ENCODE results near the gene RBL2.

DNA sequence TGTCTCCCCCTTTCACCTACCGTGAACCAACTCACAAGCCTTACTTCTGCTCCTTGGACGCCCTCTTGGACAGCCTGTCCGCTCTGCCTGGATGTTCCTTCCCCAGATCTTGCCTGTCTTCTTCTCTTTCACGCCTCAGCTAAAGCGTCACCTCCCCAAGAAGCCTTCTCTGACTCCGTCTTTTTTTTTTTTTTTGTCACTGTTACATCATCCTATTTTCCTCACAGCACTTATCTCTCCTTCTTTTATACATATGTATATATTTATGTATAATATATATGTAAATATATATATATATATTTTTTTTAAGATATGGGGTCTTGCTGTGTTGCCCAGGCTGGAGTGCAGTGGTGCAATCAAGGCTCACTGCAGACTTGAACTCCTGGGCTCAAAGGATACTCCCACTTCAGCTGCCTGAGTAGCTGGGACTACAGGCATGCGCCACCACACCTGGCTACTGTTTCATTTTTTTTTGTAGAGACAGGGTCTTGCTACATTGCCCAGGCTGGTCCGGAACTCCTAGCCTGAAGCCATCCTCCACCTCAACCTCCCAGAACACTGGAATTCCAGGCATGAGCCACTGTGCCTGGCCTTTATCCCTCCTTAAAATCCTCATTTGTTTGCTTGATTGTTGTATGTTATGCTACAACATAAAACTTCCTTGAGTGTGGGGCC, 85.3 kb downstream of the RBL2 start:
- no peak for TF ChIP-seq GATA1 (IDR thresholded peaks at IDR 0.05; ENCODE audit: low read depth, low read length)
- no peak for TF ChIP-seq POLR2A (IDR thresholded peaks at IDR 0.05; ENCODE audit: low read length)
